ENCODE data around the gene MAMDC4.

DNA sequence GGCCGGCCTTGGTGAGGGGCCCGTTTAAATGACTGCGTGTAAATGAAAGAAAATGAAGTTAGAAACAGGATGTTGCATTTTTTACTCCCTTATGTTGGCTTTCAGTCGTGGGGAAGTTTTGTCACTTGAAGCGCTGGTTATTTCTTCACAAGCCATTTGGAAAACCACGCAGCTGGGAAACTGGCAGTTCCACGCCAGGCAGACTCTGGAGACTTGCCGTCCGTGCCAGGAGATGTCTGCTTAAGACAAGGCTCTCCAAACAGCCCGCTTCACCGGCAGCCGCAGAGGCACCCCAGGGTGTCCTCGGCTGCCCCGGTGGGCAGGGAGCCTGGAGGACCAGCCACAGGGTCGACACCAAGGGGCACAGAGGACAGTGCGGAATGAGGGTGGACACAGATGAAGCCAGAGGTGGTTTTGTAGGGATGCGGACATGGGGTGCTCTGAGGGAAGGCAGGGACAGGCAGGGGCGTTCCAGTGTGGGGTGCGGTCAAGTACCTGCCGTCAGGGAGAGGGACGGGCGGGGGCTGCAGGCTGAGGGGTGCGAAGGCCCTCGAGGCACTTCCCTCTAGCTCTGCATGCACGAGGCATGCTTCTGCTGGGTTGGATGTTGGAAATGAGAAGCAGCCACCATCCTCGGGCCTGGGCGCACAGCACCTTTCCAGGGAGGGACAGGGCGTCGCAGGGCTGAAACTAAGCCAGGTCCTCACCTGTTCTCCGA is 21.0 kb upstream of the MAMDC4 start:
- TF ChIP-seq, protein P1, sequence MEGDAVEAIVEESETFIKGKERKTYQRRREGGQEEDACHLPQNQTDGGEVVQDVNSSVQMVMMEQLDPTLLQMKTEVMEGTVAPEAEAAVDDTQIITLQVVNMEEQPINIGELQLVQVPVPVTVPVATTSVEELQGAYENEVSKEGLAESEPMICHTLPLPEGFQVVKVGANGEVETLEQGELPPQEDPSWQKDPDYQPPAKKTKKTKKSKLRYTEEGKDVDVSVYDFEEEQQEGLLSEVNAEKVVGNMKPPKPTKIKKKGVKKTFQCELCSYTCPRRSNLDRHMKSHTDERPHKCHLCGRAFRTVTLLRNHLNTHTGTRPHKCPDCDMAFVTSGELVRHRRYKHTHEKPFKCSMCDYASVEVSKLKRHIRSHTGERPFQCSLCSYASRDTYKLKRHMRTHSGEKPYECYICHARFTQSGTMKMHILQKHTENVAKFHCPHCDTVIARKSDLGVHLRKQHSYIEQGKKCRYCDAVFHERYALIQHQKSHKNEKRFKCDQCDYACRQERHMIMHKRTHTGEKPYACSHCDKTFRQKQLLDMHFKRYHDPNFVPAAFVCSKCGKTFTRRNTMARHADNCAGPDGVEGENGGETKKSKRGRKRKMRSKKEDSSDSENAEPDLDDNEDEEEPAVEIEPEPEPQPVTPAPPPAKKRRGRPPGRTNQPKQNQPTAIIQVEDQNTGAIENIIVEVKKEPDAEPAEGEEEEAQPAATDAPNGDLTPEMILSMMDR (conservative IDR thresholded peaks at IDR 0.05; ENCODE audit: low read length) = no peak
- TF ChIP-seq EZH2phosphoT487 (IDR thresholded peaks at IDR 0.05; ENCODE audit: borderline replicate concordance) = no peak
